SIG-M5 treated with dmso at 0.1 percent for 504 hours (cell line): Measurements from ENCODE around the gene FBXL15.
"Not testable (repeated sequence)": the region's sequence is repeated elsewhere in the genome, so short reads cannot be mapped to it uniquely, and the experiment has no call there.

Experiments
- DNase-seq: peaks from one replicate; lab custom pipeline; 2025; ENCODE audit not compliant: unreplicated experiment; lab: John Stamatoyannopoulos, UW

Gene FBXL15

GRCh38 chr10:102452672-102453340, 32.2 kb downstream of the FBXL15 start:
- DNase-seq, result peak; percentile 94

DNA sequence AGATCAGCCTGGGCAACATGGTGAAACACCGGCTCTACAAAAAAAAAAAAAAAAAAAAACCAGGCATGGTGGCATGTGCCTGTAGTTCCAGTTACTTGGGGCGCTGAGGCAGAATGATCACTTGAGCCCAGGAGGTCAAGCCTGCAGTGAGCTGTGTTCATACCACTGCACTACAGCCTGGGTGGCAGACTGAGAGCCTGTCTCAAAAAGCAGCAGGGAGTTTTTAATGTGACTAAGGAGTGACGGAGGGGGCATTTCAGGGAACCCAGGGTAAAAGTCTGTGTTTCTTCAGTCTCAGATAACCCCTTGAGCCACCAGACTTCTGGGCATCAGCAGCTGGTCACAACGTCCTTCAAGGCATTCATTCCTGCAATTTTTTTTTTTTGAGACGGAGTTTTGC, 32.9 kb downstream of the FBXL15 start:
- no peak for DNase-seq

- not testable (repeated sequence) for DNase-seq
Observed at GRCh38 chr10:102454662-102455487, 34.2 kb downstream of the FBXL15 start.

DNA sequence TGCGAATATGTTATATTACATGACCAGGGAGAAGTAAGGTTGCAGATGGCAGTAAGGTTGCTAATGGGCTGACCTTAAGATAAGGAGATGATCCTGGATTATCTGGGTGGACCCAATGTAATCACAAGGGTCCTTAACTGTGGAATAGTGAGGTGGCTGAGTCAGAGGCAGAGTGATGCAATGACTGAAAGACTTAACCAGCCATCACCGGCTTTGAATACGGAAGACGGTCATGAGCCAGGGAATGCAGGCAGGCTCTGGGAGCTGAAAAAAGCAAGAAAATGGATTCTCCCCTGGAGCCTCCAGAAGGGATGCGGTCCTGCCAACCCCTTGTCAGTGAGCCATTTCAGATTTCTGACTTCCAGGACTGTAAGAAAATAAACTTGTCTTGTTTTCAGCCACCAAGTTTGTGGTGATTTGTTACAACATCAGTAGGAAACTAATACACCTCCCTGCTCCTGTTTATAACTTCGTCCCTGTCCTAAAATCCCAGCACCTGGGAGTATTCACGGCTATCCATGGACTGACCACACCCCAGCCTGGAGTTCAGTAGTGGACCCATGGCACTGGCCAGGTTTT, 35.3 kb downstream of the FBXL15 start:
- DNase-seq, result peak; percentile 48

- DNase-seq, result no peak
Observed at GRCh38 chr10:102457591-102458150, 37.0 kb downstream of the FBXL15 start.

DNA sequence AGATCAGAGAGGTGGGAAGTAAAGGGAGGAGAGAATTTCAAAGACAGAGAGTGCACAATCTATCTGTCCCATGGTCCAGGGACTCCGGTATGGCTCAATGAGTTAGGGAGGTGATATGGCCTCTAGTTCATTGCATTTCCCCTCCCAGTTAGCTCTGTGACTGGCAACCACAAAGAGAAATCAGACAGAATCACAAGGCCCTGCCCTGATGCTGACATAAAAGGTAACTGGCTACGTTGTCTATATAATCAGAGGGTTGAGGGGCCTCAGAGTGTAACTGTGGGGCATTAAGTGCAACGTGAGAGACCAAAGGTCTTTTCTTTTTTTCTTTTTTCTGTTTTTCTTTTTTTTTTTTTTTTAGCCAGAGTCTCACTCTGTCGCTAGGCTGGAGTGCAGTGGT, 38.0 kb downstream of the FBXL15 start:
- no peak for DNase-seq

DNA sequence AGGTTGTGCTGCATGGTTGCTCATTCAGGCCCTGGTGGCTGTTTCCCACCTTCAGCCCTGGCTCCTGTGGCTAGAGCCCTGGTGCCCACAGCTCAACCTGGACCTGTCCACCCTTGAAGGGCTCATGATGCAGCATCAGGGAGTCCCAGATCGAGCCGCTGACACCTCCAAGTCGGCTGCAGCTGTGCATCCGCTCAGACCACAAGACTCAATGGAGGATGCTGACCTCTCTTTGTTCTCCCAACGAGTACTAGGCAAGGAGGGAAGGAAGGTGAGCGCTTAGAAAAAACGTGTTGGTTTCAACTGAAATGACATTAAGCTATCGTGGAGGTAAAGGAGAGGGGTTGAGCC, 40.2 kb downstream of the FBXL15 start:
- no peak for DNase-seq

DNA sequence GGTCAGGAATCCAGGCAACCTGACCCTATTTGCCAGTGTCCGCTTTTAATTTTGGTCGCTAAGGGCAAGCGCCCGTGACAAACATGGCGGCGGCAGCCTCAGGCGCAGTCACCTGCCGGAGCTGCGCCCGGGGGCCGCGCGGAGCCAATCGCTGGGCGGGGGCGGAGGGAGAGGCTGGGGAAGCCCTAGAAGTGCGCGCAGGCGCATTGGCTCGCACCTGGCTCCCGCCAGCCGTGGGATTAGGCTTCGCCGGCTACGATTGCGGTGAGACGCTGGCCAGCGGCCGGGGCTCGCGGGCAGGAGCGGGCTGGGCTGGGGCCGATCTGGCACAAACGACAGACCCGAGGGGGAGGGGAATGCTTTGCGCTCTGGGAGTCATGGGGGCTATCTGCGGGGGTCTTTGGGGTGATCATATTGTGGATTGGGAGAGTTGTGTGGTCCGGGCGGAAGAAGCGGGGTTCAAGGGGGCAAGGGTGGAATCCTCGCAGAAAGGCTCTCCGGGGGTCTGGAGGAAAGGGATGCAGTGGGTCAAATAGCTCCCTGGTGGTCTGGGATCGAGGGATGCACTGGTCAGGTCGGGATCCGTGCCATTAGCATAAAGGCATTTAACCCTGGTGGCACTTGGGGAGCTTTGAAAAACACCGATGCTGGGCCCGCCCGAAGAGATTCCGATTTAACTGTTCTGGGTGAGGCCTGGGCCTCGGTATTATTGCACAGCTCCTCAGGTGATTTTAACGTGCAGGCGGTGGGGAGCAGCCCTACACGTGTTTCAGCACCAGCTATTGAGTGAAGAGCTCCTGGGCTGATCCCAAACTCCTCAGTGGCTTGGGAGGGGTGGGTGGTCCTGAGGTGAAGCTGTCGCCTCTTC, 40.8 kb downstream of the FBXL15 start:
- DNase-seq, result peak; percentile 80

DNA sequence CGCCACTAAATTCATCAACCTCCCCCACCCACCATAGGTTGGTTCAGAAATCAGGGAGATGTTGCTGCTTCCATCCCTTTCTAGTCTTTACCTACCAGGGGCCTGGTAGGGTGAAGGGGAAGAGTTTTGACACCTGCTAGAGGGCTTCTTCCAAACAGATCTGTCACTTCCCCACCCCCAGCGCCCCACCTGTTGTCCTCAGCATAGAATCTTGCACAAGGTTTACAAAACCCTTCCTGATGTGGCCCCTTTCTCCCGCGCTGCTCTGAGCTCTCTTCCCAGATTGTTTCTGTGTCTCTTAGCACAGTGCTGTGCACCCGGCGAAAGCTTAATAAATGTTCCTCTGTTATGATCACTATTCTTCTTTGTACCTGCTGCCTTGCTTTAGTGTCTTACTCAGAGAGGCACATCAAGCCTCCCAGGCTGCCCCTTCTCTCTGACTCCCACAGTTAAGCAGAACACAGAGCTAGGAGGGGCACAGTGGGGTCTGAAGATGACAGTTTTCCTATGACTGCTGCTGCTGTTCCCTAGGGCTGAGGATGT, 41.9 kb downstream of the FBXL15 start:
- no peak for DNase-seq

GRCh38 chr10:102463983-102464382, 43.3 kb downstream of the FBXL15 start:
- no peak for DNase-seq

GRCh38 chr10:102465466-102465865, 44.8 kb downstream of the FBXL15 start:
- DNase-seq, result no peak

GRCh38 chr10:102467318-102467717, 46.7 kb downstream of the FBXL15 start:
- DNase-seq, result no peak

- DNase-seq, result peak; percentile 85
Observed at GRCh38 chr10:102467971-102468438, 47.4 kb downstream of the FBXL15 start.

GRCh38 chr10:102468683-102469082, 48.0 kb downstream of the FBXL15 start:
- no peak for DNase-seq

GRCh38 chr10:102470579-102471546, 50.2 kb downstream of the FBXL15 start:
- no peak for DNase-seq
